HEK293 (cell line): ENCODE measurements around the gene MBNL2.
A peak's percentile ranks its signal among the peaks of the same experiment; 100 is the strongest.

Source experiments
- CTCF ChIA-PET: fragments of 350-600 bp; formaldehyde crosslinking; extraction: SDS; loops from one replicate; lab custom pipeline; 2021; ENCODE audit warnings: antibody characterized with exemption; lab: Yijun Ruan, JAX
- POLR2A ChIA-PET: fragments of 300-600 bp; formaldehyde crosslinking; extraction: SDS; loops from one replicate; lab custom pipeline; 2020; ENCODE audit warnings: antibody characterized with exemption, inconsistent platforms; lab: Yijun Ruan, JAX
- H3K27ac ChIP-seq: fragments of 200-500 bp; sonication (Bioruptor generic); 2 replicates; pipeline ENCODE4 v1.5.1; 2014; ENCODE audit warnings: low read depth, low read length, control low read depth, inconsistent platforms; ENCODE audit errors: extremely low read depth
- H3K36me3 ChIP-seq, 2 experiments: fragments of 200-500 bp in 1 of 2; sonication (Bioruptor generic) in 1 of 2; 1 replicate in 1 of 2; 2 replicates in 1 of 2; pipeline ENCODE4 v1.5.1; 2014 to 2017; ENCODE audit warnings: inconsistent platforms in 2 of 2, low read length in 2 of 2; ENCODE audit not compliant: control insufficient read depth in 2 of 2, insufficient read depth in 1 of 2
- H3K4me1 ChIP-seq: fragments of 200-500 bp; sonication (Bioruptor generic); 2 replicates; pipeline ENCODE4 v1.5.1; 2014; ENCODE audit warnings: mild to moderate bottlenecking, low read length, inconsistent platforms; ENCODE audit not compliant: control insufficient read depth, insufficient read depth
- H3K4me3 ChIP-seq: 2 replicates; pipeline ENCODE4 v1.5.1; 2011; ENCODE audit warnings: low read depth, mild to moderate bottlenecking, control low read depth, low read length, moderate library complexity
- H3K9me3 ChIP-seq: fragments of 200-500 bp; sonication (Bioruptor generic); 2 replicates; pipeline ENCODE4 v1.5.1; 2014; ENCODE audit warnings: low read depth, low read length, inconsistent platforms; ENCODE audit not compliant: control insufficient read depth, insufficient read depth
- BCL11A ChIP-seq: fragments of 450-650 bp; formaldehyde crosslinking; IDR thresholded peaks from 2 replicates; pipeline ENCODE4 v1.5.1; 2016; ENCODE audit warnings: low read depth, missing biosample characterization, missing genetic modification characterization
- GLI2 ChIP-seq: fragments of 450-650 bp; formaldehyde crosslinking; IDR thresholded peaks from 2 replicates; pipeline ENCODE4; 2017; ENCODE audit warnings: missing biosample characterization, missing genetic modification characterization, low read depth, borderline replicate concordance
- OSR2 ChIP-seq: fragments of 450-650 bp; formaldehyde crosslinking; IDR thresholded peaks from 2 replicates; pipeline ENCODE4 v1.5.1; 2016; ENCODE audit warnings: missing biosample characterization, missing genetic modification characterization
- SP7 ChIP-seq: fragments of 450-650 bp; formaldehyde crosslinking; IDR thresholded peaks from 2 replicates; pipeline ENCODE4 v1.5.1; 2016; ENCODE audit warnings: missing biosample characterization, missing genetic modification characterization
- WT1 ChIP-seq: fragments of 450-650 bp; formaldehyde crosslinking; IDR thresholded peaks from 2 replicates; pipeline ENCODE4 v1.5.1; 2016; ENCODE audit warnings: missing biosample characterization, missing genetic modification characterization
- ZBTB20 ChIP-seq: fragments of 450-650 bp; formaldehyde crosslinking; IDR thresholded peaks from 2 replicates; pipeline ENCODE4 v1.5.1; 2016; ENCODE audit warnings: missing biosample characterization, missing genetic modification characterization
- ZBTB48 ChIP-seq: fragments of 450-650 bp; formaldehyde crosslinking; IDR thresholded peaks from 2 replicates; pipeline ENCODE4 v1.5.1; 2016; ENCODE audit warnings: missing biosample characterization, missing genetic modification characterization
- ZBTB8A ChIP-seq: fragments of 450-650 bp; formaldehyde crosslinking; IDR thresholded peaks from 2 replicates; pipeline ENCODE4 v1.5.1; 2016; ENCODE audit warnings: missing biosample characterization, missing genetic modification characterization
- ZNF133 ChIP-seq: fragments of 450-650 bp; formaldehyde crosslinking; IDR thresholded peaks from 2 replicates; pipeline ENCODE4 v1.5.1; 2016; ENCODE audit warnings: missing biosample characterization, missing genetic modification characterization
- ZNF140 ChIP-seq: fragments of 450-650 bp; formaldehyde crosslinking; IDR thresholded peaks from 2 replicates; pipeline ENCODE4 v1.5.1; 2016; ENCODE audit warnings: missing biosample characterization, missing genetic modification characterization
- ZNF416 ChIP-seq: fragments of 450-650 bp; formaldehyde crosslinking; IDR thresholded peaks from 2 replicates; pipeline ENCODE4 v1.5.1; 2016; ENCODE audit warnings: missing biosample characterization, missing genetic modification characterization
- ZNF433 ChIP-seq: fragments of 450-650 bp; formaldehyde crosslinking; IDR thresholded peaks from 2 replicates; pipeline ENCODE4 v1.5.1; 2016; ENCODE audit warnings: missing biosample characterization, missing genetic modification characterization, low read depth
- ZNF473 ChIP-seq: fragments of 450-650 bp; formaldehyde crosslinking; IDR thresholded peaks from 2 replicates; pipeline ENCODE4 v1.5.1; 2017; ENCODE audit warnings: missing biosample characterization, missing genetic modification characterization
- ZNF514 ChIP-seq: fragments of 450-650 bp; formaldehyde crosslinking; IDR thresholded peaks from 2 replicates; pipeline ENCODE4 v1.5.1; 2016; ENCODE audit warnings: missing biosample characterization, missing genetic modification characterization
- ZNF544 ChIP-seq: fragments of 450-650 bp; formaldehyde crosslinking; IDR thresholded peaks from 2 replicates; pipeline ENCODE4 v1.5.0; 2017; ENCODE audit warnings: missing biosample characterization, missing genetic modification characterization
- ZNF658 ChIP-seq: fragments of 450-650 bp; formaldehyde crosslinking; IDR thresholded peaks from 2 replicates; pipeline ENCODE4; 2016; ENCODE audit warnings: missing biosample characterization, missing genetic modification characterization
- ZNF660 ChIP-seq: fragments of 450-650 bp; IDR thresholded peaks from 2 replicates; pipeline ENCODE4 v1.5.1; 2018; ENCODE audit warnings: missing biosample characterization, mild to moderate bottlenecking, missing genetic modification characterization
- ZNF664 ChIP-seq: fragments of 450-650 bp; formaldehyde crosslinking; IDR thresholded peaks from 2 replicates; pipeline ENCODE4 v1.5.1; 2016; ENCODE audit warnings: missing biosample characterization, missing genetic modification characterization
- ZNF707 ChIP-seq: fragments of 450-650 bp; formaldehyde crosslinking; IDR thresholded peaks from 2 replicates; pipeline ENCODE4 v1.5.1; 2016; ENCODE audit warnings: missing biosample characterization, missing genetic modification characterization
- ZNF785 ChIP-seq: fragments of 450-650 bp; formaldehyde crosslinking; IDR thresholded peaks from 2 replicates; pipeline ENCODE4 v1.5.1; 2016; ENCODE audit warnings: missing biosample characterization, missing genetic modification characterization
- ZNF791 ChIP-seq: fragments of 450-650 bp; formaldehyde crosslinking; IDR thresholded peaks from 2 replicates; pipeline ENCODE4 v1.5.1; 2016; ENCODE audit warnings: missing biosample characterization, missing genetic modification characterization
- TF ChIP-seq, protein P1 (sequence below): fragments of 450-650 bp; formaldehyde crosslinking; IDR thresholded peaks from 2 replicates; pipeline ENCODE4 v1.5.1; 2017; ENCODE audit warnings: missing biosample characterization, mild to moderate bottlenecking, missing genetic modification characterization, moderate library complexity
- TF ChIP-seq, protein P2 (sequence below): fragments of 450-650 bp; formaldehyde crosslinking; IDR thresholded peaks from 2 replicates; pipeline ENCODE4 v1.5.1; 2016; ENCODE audit warnings: missing biosample characterization, missing genetic modification characterization
- TF ChIP-seq, protein P3 (sequence below): fragments of 450-650 bp; formaldehyde crosslinking; IDR thresholded peaks from 2 replicates; pipeline ENCODE4 v1.5.1; 2017; ENCODE audit warnings: missing biosample characterization, missing genetic modification characterization
- TF ChIP-seq, protein P4 (sequence below): fragments of 450-650 bp; formaldehyde crosslinking; IDR thresholded peaks from 2 replicates; pipeline ENCODE4 v1.5.1; 2016; ENCODE audit warnings: missing biosample characterization, missing genetic modification characterization, low read depth
- TF ChIP-seq, protein P5 (sequence below): fragments of 450-650 bp; formaldehyde crosslinking; IDR thresholded peaks from 2 replicates; pipeline ENCODE4 v1.5.1; 2016; ENCODE audit warnings: missing biosample characterization, missing genetic modification characterization

MBNL2 gene

DNA sequence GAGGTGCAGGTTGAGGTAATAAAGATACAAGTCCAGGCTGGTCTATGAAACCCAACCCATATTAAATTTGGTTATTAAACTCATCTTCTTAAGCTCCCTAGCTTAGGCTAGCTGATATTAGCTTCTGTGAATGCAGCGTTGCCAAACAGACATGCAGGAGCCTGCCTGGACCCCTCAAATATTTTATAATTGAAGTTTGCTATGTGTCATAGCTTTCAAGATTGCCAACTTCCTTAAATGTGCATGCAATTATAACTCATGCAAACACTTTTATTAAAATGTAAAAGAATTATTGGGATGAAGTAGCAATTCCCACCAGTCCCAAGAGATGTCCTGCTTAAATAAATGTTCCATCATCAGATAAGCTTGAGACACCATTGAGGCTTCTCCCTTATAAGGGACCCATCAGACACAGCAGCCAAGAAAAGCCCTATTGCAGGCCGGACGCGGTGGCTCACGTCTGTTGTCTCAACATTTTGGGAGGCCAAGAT is 51.3 kb downstream of the MBNL2 start:
- Histone ChIP-seq H3K27ac (no peak overlapping the region), H3K4me1 (no peaks in the 10 kb centered on the region), H3K9me3 (no peaks in the 10 kb centered on the region), H3K4me3 (no peak overlapping the region), H3K36me3 (peaks cover 0 to 8% of the 10 kb centered on the region in 2 experiments; a peak in 1 of 3 replicates)
- TF ChIP-seq GLI2 (tag by site-specific recombination) = no peak
- TF ChIP-seq ZNF785 (tag by site-specific recombination) = no peak
- no peak for TF ChIP-seq ZNF473 (tag by site-specific recombination)
- TF ChIP-seq ZNF660 = no peak
- no peak for TF ChIP-seq ZNF544 (tag by site-specific recombination)
- TF ChIP-seq, protein P1, sequence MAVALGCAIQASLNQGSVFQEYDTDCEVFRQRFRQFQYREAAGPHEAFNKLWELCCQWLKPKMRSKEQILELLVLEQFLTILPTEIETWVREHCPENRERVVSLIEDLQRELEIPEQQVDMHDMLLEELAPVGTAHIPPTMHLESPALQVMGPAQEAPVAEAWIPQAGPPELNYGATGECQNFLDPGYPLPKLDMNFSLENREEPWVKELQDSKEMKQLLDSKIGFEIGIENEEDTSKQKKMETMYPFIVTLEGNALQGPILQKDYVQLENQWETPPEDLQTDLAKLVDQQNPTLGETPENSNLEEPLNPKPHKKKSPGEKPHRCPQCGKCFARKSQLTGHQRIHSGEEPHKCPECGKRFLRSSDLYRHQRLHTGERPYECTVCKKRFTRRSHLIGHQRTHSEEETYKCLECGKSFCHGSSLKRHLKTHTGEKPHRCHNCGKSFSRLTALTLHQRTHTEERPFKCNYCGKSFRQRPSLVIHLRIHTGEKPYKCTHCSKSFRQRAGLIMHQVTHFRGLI (tag by site-specific recombination) = no peak
- no peak for TF ChIP-seq ZNF433
- TF ChIP-seq ZNF707 (tag by site-specific recombination) = no peak
- no peak for TF ChIP-seq ZNF416 (tag by site-specific recombination)
- no peak for TF ChIP-seq ZBTB20 (tag by site-specific recombination)
- TF ChIP-seq ZNF140 (tag by site-specific recombination) = no peak
- TF ChIP-seq ZNF658 (tag by site-specific recombination) = no peak
- TF ChIP-seq ZBTB48 (tag by site-specific recombination) = no peak
- no peak for TF ChIP-seq ZNF133 (tag by site-specific recombination)
- TF ChIP-seq WT1 (tag by site-specific recombination) = no peak
- ChIA-PET POLR2A (interaction anchor here (1.2 kb wide), 1 partner anchor 13 kb away, joined by 3 read pairs; no protein-coding TSS in a partner anchor), CTCF (interaction anchor here (0.8 kb wide), 1 partner anchor 61 kb away, joined by 3 read pairs; no protein-coding TSS in a partner anchor)

DNA sequence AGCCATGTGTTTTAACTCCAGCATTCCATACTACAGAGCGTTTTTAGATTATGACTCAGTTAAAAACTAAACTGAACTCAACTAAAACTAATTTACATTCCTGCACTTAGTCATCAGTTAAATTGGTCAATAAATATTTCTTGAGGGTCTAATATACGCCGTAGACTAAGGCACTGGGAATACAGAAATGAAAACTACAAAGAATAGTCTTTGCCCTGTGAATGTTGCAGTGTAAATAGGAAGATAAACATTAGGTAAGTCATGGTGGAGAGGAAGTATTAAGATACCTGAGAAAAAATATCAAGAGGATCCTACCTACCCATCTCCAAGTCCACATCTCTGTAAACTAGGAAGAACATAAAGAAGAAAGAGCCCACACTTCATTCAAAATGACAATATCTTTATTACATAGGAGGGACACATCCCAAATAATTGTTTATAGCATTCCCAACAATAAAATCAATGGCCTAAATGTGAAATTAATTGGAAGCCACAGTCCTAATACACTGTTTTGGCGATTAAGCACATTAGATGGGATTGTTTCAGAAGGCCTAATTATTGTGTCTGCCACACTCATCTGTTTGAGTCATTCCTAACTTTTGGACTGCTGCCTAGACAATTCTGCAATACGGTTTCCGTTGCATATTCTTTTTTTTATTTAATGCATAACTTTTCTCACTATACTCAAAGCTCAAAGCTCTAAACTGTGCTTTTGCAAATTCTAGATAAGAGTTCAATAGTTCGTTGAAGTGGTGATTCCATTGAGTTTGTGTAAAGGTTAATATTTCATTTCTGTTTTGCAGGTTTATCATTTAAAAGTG is 52.9 kb downstream of the MBNL2 start:
- ChIA-PET POLR2A (no interaction called here), CTCF (no interaction called here)
- TF ChIP-seq OSR2 (tag by site-specific recombination) (peak; percentile 29; the same call in 1 of the 2 replicates), ZNF664 (tag by site-specific recombination) (peak; percentile 83), SP7 (tag by site-specific recombination) (peak; percentile 48; the same call in 1 of the 2 replicates), ZNF514 (tag by site-specific recombination) (no peak), BCL11A (tag by site-specific recombination) (no peak), ZBTB8A (tag by site-specific recombination) (no peak), ZNF791 (tag by site-specific recombination) (no peak)
- TF ChIP-seq, protein P2, sequence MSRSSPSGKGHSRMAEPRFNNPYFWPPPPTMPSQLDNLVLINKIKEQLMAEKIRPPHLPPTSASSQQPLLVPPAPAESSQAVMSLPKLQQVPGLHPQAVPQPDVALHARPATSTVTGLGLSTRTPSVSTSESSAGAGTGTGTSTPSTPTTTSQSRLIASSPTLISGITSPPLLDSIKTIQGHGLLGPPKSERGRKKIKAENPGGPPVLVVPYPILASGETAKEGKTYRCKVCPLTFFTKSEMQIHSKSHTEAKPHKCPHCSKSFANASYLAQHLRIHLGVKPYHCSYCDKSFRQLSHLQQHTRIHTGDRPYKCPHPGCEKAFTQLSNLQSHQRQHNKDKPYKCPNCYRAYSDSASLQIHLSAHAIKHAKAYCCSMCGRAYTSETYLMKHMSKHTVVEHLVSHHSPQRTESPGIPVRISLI (tag by site-specific recombination) = 0 out of 2 replicates have a peak, but pooled peaks have one; percentile 23
- TF ChIP-seq, protein P3, sequence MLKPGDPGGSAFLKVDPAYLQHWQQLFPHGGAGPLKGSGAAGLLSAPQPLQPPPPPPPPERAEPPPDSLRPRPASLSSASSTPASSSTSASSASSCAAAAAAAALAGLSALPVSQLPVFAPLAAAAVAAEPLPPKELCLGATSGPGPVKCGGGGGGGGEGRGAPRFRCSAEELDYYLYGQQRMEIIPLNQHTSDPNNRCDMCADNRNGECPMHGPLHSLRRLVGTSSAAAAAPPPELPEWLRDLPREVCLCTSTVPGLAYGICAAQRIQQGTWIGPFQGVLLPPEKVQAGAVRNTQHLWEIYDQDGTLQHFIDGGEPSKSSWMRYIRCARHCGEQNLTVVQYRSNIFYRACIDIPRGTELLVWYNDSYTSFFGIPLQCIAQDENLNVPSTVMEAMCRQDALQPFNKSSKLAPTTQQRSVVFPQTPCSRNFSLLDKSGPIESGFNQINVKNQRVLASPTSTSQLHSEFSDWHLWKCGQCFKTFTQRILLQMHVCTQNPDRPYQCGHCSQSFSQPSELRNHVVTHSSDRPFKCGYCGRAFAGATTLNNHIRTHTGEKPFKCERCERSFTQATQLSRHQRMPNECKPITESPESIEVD (tag by site-specific recombination) = peak; percentile 24; the same call in 1 of the 2 replicates
- TF ChIP-seq, protein P4, sequence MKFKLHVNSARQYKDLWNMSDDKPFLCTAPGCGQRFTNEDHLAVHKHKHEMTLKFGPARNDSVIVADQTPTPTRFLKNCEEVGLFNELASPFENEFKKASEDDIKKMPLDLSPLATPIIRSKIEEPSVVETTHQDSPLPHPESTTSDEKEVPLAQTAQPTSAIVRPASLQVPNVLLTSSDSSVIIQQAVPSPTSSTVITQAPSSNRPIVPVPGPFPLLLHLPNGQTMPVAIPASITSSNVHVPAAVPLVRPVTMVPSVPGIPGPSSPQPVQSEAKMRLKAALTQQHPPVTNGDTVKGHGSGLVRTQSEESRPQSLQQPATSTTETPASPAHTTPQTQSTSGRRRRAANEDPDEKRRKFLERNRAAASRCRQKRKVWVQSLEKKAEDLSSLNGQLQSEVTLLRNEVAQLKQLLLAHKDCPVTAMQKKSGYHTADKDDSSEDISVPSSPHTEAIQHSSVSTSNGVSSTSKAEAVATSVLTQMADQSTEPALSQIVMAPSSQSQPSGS (tag by site-specific recombination) = no peak
- TF ChIP-seq, protein P5, sequence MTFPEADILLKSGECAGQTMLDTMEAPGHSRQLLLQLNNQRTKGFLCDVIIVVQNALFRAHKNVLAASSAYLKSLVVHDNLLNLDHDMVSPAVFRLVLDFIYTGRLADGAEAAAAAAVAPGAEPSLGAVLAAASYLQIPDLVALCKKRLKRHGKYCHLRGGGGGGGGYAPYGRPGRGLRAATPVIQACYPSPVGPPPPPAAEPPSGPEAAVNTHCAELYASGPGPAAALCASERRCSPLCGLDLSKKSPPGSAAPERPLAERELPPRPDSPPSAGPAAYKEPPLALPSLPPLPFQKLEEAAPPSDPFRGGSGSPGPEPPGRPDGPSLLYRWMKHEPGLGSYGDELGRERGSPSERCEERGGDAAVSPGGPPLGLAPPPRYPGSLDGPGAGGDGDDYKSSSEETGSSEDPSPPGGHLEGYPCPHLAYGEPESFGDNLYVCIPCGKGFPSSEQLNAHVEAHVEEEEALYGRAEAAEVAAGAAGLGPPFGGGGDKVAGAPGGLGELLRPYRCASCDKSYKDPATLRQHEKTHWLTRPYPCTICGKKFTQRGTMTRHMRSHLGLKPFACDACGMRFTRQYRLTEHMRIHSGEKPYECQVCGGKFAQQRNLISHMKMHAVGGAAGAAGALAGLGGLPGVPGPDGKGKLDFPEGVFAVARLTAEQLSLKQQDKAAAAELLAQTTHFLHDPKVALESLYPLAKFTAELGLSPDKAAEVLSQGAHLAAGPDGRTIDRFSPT (tag by site-specific recombination) = peak; percentile 43; the same call in 1 of the 2 replicates
- peaks cover 0 to 8% of the 10 kb centered on the region in 2 experiments; a peak in 1 of 3 replicates for H3K36me3 ChIP-seq
- H3K27ac ChIP-seq = no peak overlapping the region
- no peak overlapping the region for H3K4me3 ChIP-seq
- peaks cover 6% of the 10 kb centered on the region for H3K4me1 ChIP-seq
- H3K9me3 ChIP-seq = no peaks in the 10 kb centered on the region
